Germinal center (tissue), 1 donor: ENCODE results near the gene EZR.

Source experiments
- DNase-seq: peaks from one replicate; pipeline ENCODE4 v3.0.0; 2012; ENCODE audit warnings: mixed read lengths, low spot score

EZR gene

GRCh38 chr6:158817728-158818580 lies 1.2 kb downstream of the EZR start:
- DNase-seq: peak; percentile 81

- no peak for DNase-seq
These were observed 2.1 kb downstream of the EZR start for GRCh38 chr6:158816803-158817727.

- no peak for DNase-seq
These were observed 2.8 kb downstream of the EZR start for GRCh38 chr6:158816329-158816728.

GRCh38 chr6:158815907-158816306 lies 3.3 kb downstream of the EZR start:
- no peak for DNase-seq

GRCh38 chr6:158815379-158815724 lies 3.8 kb downstream of the EZR start:
- no peak for DNase-seq

GRCh38 chr6:158813032-158813431 lies 6.1 kb downstream of the EZR start:
- DNase-seq: no peak

- DNase-seq: no peak
These were observed 6.6 kb downstream of the EZR start for GRCh38 chr6:158812611-158813010.

GRCh38 chr6:158810155-158811095 lies 8.7 kb downstream of the EZR start:
- no peak for DNase-seq

- peak; percentile 66 for DNase-seq
These were observed 10.1 kb downstream of the EZR start for GRCh38 chr6:158808941-158809678.

- no peak for DNase-seq
These were observed 10.7 kb downstream of the EZR start for GRCh38 chr6:158808442-158808833.

GRCh38 chr6:158807515-158808441 lies 11.4 kb downstream of the EZR start:
- no peak for DNase-seq

GRCh38 chr6:158805698-158806377 lies 13.3 kb downstream of the EZR start:
- no peak for DNase-seq

- no peak for DNase-seq
These were observed 15.0 kb downstream of the EZR start for GRCh38 chr6:158804207-158804606.

GRCh38 chr6:158803733-158804143 lies 15.4 kb downstream of the EZR start:
- DNase-seq: peak; percentile 44

- DNase-seq: no peak
These were observed 17.4 kb downstream of the EZR start for GRCh38 chr6:158801655-158802294.

- DNase-seq: no peak
These were observed 19.9 kb downstream of the EZR start for GRCh38 chr6:158799051-158799792.

GRCh38 chr6:158798311-158798710 lies 20.9 kb downstream of the EZR start:
- no peak for DNase-seq
